NCI-H82 (cell line): ENCODE results near the gene TP73.
"Not testable (repeated sequence)": the region's sequence is repeated elsewhere in the genome, so short reads cannot be mapped to it uniquely, and the experiment has no call there.

Experiments used
- DNase-seq: peaks from one replicate; lab custom pipeline; 2025; lab: John Stamatoyannopoulos, UW

The TP73 gene

GRCh38 chr1:3744646-3745045 is 92.3 kb downstream of the TP73 start:
- no peak for DNase-seq

DNA sequence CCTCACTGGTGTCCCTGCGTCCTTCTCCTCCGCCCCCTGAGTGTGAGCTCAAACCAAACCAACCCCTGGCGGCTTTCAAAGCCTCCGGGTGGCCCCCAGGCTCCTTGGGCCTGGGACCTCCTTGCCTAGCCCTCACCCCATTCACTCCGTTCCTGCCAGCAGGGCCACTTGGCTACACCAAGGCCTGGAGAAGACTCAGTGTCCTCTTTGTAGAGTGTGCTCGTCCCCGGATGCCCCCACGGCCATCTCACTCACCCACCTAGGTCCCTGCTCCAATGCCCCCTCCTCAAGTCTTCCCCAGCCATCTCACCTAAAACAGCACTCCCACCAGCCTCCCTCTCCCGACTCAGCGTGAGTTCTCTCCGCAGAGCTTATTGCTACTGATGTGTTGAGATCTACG is 92.8 kb downstream of the TP73 start:
- DNase-seq: no peak

DNA sequence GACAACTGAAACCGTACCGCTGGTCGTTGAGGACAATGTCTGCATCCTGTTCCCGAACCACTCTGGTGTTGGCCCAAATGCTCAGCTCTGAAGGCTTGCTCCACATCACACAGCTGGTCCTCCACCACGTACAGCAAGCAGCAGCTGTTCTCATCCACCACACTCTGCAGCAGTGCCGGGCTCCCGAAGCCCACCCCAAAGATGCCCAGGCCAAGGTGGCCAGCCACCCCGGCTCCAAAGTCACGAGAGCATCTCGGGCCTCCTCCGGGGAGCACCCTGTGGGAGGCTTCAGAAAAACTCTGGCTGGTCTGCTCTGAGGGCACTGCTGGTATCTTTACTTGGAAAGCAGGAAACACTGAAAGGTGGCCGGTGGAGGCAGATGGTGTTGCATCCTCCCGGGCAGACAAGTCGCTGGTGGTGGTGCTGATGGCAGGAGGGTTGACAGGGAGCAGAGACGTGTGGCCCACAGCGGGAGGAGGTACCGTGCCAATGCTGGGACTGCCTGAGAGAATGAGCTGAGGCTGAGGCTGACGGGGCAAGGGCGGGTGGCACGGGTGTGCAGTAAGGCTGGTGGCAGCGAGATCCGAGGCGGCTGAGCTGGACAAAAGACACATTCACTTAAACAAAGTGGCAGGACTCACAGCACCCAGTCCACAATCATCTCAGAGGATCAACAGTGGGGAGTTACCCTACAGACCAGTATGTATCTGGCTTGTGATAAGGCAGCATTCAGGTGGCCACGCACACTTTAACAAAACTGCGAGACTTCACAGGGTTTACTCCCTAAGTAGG is 93.5 kb downstream of the TP73 start:
- no peak for DNase-seq

GRCh38 chr1:3746389-3746829 is 94.1 kb downstream of the TP73 start:
- peak; percentile 36 for DNase-seq

- DNase-seq: peak; percentile 92
Observed at GRCh38 chr1:3746830-3747521, 94.7 kb downstream of the TP73 start.

- no peak for DNase-seq
Observed at GRCh38 chr1:3747522-3747848, 95.2 kb downstream of the TP73 start.

DNA sequence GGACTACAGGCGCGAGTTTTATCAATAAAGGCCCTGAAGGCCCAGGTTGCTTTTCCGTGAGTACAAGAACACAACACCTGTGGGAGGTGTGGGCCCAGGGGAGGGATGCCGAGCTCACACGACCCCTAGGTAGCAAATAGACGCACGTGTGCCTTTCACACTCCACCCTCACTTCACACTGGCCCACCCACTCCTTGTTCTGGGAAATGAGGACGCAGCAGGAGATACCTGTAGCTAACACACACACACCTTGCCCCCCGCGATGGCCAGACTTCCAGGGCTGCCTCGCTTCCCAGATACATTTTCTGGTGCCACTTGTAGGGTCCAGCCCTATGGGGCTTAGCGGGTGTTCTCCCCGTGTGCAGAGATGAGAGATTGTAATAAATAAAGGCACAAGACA is 95.6 kb downstream of the TP73 start:
- DNase-seq: no peak

GRCh38 chr1:3748316-3748900 is 96.1 kb downstream of the TP73 start:
- not testable (repeated sequence) for DNase-seq

GRCh38 chr1:3749512-3749911 is 97.2 kb downstream of the TP73 start:
- DNase-seq: no peak

- no peak for DNase-seq
Observed at GRCh38 chr1:3750741-3751140, 98.4 kb downstream of the TP73 start.

- no peak for DNase-seq
Observed at GRCh38 chr1:3752400-3752945, 100.2 kb downstream of the TP73 start, which contains the start of gene CCDC27. TSS of gene CCDC27 (plus strand) at chr1:3752450. CDS start at chr1:3752482, 32 bp downstream.

- DNase-seq: no peak
Observed at GRCh38 chr1:3753656-3754454, 101.5 kb downstream of the TP73 start.

- no peak for DNase-seq
Observed at GRCh38 chr1:3756394-3756793, 104.1 kb downstream of the TP73 start.

DNA sequence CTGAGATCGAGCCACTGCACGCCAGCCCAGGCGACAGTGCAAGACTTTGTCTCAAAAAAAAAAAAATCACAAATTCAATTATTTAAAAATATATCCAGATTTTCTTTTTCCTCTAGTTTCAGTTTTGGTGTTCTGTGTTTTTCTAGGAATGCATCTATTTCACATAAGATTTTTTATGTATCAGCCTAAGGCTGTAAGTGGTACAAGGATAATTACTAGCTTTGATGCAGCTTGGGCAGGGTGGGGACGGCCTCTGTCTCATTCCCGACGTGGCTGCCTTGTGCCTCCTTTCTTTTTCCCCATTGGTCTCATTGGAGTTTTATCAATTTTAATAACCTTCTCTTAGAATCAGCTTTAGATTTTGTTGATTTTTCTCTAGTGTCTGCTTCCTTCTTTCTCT is 106.8 kb downstream of the TP73 start:
- DNase-seq: no peak

DNA sequence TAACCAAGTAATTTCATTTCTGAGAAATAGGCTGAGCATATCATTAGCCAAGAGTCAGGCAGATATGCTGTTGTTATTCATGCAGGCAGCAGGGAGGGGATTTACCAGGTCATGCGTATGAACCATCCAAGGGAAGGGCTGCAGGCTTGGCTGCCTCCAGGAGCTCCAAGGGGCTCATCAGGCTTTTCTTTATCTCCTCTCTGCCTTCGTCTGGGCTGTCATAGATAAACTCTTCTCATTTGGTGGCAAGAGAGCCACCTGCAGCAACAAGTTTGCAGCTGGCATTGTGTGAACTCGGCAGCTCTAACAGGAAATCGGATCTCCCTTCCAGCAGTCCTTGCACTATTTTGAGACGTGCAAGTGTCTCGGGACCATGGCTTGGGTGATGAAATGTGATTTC is 107.5 kb downstream of the TP73 start:
- no peak for DNase-seq

DNA sequence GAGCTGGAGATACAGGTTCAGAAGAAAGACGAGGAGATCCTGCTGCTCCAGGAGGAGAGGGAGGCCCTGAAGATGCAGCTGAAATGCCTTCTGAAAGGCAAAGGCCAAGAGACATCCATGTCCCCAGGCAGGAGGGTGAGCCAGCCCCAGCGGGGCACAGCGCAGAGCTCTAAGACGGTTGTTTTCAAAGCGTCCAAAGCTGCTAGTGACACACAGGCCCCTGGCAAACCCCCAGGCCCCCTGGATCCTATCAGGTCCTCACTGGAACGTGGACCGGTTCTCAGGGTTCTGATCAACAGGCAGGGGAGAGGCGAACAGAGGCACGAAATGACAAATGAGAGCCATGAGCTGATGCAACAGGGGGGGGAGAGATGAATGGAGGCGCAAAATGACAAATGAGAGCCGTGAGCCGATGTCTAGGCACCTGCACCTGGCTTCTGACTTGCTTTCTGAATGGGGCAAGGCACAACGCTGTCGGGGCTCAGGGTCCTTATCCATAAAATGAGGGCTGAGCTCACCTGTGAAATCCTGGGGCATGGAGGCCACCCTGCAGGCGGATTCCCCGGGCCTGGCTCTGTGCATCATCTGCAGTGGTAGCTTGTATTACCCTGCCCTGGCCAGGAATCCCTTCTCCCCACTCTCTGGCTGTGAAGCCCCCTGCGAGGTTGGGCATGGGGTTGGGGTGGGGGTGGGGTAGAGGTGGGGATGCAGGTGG is 109.1 kb downstream of the TP73 start:
- no peak for DNase-seq

DNA sequence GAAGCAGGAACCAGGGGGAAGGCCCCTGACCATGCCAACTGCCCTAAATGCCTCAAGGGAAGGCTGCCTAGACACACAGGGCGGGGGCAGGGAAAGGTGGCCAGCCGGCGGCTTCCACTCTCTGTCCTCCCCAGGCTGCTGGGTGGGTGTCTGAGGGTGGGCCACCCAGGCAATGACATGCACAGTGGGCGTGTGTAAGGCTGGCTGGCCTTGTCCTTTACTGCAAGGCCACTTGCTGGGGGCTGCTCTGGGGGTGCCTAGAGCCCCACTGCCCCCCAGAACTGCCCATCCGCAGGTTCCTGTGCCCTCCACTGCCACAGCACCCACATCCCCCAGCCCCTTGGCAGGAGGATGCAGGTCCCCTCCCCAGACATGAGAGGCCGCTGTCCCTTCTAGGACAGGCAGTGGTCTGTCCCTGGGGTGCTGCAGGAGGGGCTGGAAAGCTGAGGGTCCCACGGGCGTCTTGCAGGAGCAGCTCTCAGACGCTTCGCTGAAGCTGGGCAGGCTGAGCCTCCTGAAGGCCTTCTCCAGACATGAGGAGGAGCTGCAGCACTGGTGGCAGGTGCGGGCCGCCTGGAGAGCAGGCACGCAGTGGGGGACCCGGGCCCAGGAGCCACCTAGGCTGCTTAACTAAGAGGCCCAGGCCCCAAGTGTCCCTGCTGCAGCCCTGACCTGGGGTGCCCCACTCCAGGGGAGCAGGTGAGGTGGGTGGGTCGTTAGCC is 110.0 kb downstream of the TP73 start:
- DNase-seq: no peak

DNA sequence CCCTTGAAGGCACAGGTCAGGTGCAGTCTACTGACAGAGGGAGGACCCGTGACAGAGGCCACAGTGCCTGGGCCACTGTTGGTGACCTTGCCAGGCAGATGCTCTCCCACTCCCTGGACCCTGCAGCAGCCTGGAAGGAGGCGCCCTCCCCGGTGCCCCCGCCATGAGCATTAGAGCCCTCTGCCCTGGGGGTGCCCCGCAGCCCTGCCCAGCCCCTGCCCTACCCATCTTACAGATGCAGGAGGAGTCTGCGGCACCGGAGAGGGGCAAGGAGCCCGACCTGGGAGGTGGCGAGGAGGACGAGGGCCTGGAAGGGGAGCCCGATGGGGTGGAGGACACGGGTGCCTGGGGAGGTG is 110.5 kb downstream of the TP73 start:
- DNase-seq: no peak

DNA sequence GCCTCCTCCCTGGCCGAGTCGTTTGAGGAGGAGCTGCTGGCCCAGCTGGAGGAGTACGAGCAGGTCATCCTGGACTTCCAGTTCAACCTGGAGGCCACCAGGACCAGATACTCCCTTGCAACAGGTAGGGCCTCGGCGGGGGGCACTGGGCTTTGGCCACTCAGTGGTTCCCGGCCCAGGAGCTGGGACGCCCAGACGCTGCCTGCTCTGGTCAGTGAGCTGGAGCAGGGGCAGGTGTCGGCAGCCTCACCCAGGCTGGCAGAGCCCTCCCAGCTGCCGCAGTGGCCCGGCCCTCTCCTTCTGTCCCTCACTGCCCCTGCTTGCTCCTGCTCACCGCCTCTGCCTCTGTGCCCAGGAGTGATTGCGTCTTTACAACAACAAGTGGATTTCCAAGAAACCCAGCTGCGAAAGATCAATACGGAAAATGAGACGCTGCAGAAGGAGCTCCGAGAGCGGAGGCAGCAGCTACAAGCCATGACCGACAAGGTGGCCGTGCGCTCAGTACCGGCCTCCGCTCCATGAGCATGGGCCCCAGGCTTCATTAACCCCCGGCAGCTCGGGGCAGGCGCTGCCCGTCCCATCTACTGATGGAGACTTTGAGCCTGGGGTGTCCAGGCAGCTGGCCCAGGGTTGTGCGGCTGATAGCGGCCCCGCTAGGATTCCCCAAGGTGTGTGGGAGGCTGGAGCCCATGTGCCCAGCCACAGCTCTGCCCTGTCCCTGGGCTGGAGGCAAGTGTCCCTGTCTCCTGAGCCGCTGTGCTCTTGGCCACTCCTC is 111.2 kb downstream of the TP73 start:
- no peak for DNase-seq

- no peak for DNase-seq
Observed at GRCh38 chr1:3767328-3767925, 115.1 kb downstream of the TP73 start.
